AG04450 (cell line): ENCODE results near the gene PTPRT. TPM values are rescaled to one million over a fixed set of nuclear protein-coding genes. Genes with fewer than 3 reads are reported as not detected.

Experiments
- CTCF ChIA-PET: fragments of 300-600, 350-600 bp; formaldehyde crosslinking; extraction: SDS; loops from one replicate; lab custom pipeline; 2022; ENCODE audit warnings: antibody characterized with exemption, inconsistent platforms; lab: Charles Lee
- POLR2A ChIA-PET: fragments of 350-600 bp; formaldehyde crosslinking; extraction: SDS; loops from one replicate; lab custom pipeline; 2021; ENCODE audit warnings: antibody characterized with exemption, inconsistent platforms; lab: Yijun Ruan, JAX
- DNase-seq: peaks from one replicate; pipeline ENCODE4 v3.0.0-alpha.2; 2011; ENCODE audit warnings: low read depth, low spot score
- H3K27ac ChIP-seq: one replicate; pipeline ENCODE4 v1.5.1; 2012; ENCODE audit warnings: low read depth, low read length, control low read depth
- H3K27me3 ChIP-seq: one replicate; pipeline ENCODE4 v1.6.0; 2012; ENCODE audit warnings: low read length; ENCODE audit not compliant: control insufficient read depth, insufficient read depth
- H3K4me3 ChIP-seq: 2 replicates; pipeline ENCODE4 v1.5.1; 2011; ENCODE audit warnings: mild to moderate bottlenecking, low read depth, low read length, control low read depth
- H3K9me3 ChIP-seq: 2 replicates; pipeline ENCODE4 v1.5.1; 2012; ENCODE audit warnings: low read length; ENCODE audit not compliant: control insufficient read depth, insufficient read depth
- polyA plus RNA-seq: library from polyadenylated mRNA; depleted of rRNA; stranded (reverse); fragments of >200 nt; gene quantifications from 2 replicates; pipeline ENCODE4 v1.2.3, GENCODE V29; 2011
- TF ChIP-seq, protein P1 (sequence below): IDR thresholded peaks from 2 replicates; pipeline ENCODE4 v1.5.1; 2011; ENCODE audit warnings: low read depth, low read length, control low read depth, inconsistent platforms

Gene PTPRT
- polyA plus RNA-seq, 1 experiment: not detected

DNA sequence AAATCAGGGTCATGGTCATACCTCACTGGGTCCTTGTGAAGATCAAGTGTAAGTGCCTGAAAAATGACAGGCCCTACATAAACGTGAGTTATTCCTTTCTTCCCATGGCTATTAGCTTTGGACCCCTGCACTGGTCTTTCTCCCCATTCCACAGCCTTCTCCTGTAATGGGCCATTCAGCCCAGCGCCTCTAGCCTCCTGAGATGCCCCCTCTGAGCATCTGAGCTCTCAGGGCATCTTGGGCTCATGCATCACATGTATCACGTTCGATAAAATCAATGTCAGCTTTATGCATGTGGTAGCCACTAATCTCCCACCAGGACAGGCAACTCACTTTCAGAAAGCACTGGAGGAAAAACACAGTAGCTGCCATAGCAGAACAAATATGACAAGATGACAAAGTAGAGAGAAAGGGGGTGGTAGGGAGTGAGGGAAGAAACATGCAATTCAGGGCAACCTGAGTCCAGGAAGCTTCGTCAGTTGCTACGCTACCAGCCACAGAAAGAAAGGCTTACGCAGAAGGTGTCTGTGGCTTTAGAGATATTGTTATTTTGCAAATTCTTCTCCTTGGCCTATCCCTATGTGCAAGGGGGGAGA lies 498.8 kb downstream of the PTPRT start:
- POLR2A ChIA-PET: no interaction called here
- CTCF ChIA-PET: no interaction called here
- no peak for DNase-seq
- Histone ChIP-seq H3K9me3 (peaks cover 31% of the 10 kb centered on the region), H3K27me3 (no peaks in the 10 kb centered on the region), H3K27ac (no peak overlapping the region), H3K4me3 (no peak overlapping the region)
- TF ChIP-seq, protein P1, sequence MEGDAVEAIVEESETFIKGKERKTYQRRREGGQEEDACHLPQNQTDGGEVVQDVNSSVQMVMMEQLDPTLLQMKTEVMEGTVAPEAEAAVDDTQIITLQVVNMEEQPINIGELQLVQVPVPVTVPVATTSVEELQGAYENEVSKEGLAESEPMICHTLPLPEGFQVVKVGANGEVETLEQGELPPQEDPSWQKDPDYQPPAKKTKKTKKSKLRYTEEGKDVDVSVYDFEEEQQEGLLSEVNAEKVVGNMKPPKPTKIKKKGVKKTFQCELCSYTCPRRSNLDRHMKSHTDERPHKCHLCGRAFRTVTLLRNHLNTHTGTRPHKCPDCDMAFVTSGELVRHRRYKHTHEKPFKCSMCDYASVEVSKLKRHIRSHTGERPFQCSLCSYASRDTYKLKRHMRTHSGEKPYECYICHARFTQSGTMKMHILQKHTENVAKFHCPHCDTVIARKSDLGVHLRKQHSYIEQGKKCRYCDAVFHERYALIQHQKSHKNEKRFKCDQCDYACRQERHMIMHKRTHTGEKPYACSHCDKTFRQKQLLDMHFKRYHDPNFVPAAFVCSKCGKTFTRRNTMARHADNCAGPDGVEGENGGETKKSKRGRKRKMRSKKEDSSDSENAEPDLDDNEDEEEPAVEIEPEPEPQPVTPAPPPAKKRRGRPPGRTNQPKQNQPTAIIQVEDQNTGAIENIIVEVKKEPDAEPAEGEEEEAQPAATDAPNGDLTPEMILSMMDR: no peak

DNA sequence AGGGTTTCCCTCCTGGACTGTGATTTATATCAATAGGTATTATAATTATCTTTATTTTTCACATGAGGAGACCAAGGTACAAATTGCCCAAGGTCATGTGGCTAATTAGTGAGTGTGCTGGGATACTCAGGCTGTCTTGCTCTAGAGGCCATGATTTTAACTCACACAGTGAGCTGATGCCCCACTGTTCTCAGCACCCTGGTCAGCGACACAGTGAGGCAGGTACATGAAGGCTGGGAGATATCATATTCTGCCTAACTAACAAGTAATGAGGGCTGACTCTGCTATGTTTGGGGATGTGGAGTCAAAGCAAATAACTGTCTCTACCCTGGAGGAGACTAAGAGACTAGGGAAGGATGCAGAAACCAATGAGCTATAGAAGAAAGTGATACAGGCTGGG lies 501.1 kb downstream of the PTPRT start:
- Histone ChIP-seq H3K4me3 (no peak overlapping the region), H3K27me3 (no peaks in the 10 kb centered on the region), H3K9me3 (peaks cover 32% of the 10 kb centered on the region; the same call in 1 of the 2 replicates), H3K27ac (no peak overlapping the region)
- no peak for DNase-seq
- ChIA-PET POLR2A (no interaction called here), CTCF (no interaction called here)
- TF ChIP-seq, protein P1: no peak

DNA sequence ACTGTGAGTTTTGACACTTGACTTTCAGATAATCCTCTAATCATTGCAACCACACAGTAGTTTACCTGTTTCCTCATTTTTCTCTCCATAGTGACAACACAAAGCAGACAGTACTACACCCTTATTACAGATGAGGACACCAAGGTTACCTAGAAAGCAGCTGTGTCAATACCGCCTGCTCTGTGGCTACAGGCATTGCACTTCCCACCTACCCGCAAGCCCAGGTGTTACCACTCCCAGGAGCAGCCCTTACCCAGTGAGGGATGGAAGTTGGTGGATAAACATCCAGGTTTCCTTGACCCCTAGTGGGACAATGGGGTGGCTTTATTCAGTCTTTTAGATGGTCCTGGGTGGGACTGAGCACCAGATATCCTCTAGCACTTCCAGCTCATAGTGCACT lies 503.6 kb downstream of the PTPRT start:
- CTCF ChIA-PET: no interaction called here
- TF ChIP-seq, protein P1: no peak
- Histone ChIP-seq H3K4me3 (no peak overlapping the region), H3K27me3 (no peaks in the 10 kb centered on the region), H3K9me3 (peaks cover 49% of the 10 kb centered on the region; the same call in 1 of the 2 replicates), H3K27ac (no peak overlapping the region)
- DNase-seq: no peak
- POLR2A ChIA-PET: no interaction called here

DNA sequence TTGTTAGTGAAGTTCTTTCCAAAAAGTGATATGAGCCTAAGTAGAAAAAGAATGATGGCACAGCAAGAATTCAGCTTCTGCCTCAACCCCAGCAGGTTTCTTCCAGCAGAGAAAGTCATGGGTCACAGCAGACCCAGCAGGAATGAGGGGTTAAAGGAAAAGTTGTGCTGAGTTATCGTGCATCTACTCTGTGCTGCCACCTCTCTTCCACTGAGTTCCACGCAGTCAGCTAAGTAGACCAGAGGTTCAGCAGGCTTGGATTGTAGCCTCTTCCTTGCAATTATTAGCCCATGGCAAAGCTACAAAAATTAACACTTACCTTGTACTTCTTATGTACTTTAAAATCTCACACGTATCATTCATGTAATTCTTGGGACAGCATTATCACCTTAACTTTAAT lies 510.8 kb downstream of the PTPRT start:
- POLR2A ChIA-PET: no interaction called here
- H3K9me3 ChIP-seq: peaks cover 44% of the 10 kb centered on the region
- no peak overlapping the region for H3K27ac ChIP-seq
- CTCF ChIA-PET: no interaction called here
- H3K27me3 ChIP-seq: no peaks in the 10 kb centered on the region
- H3K4me3 ChIP-seq: no peak overlapping the region
- no peak for DNase-seq
- TF ChIP-seq, protein P1: no peak

DNA sequence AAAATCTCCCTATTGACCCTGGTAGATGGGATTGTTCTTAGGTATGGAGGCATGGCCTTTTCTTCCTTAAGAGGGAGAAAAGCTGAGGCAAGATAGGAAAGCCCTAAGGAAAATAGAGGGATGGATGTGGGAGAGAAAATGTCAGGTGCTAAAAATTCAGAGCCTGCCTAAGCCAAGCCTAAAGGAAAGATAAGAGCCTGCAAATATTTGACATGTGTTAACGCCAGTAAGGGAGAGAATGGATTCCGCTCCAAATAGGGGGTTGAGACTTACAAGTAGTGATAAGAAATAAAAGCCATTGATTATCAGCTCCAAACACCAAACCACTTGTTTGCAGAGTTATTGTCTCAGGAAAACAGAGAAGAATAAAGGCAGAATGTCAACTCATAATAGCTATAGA lies 533.6 kb downstream of the PTPRT start:
- Histone ChIP-seq H3K27ac (no peak overlapping the region), H3K27me3 (no peaks in the 10 kb centered on the region), H3K4me3 (no peak overlapping the region), H3K9me3 (peaks cover 15% of the 10 kb centered on the region; the same call in 1 of the 2 replicates)
- TF ChIP-seq, protein P1: no peak
- DNase-seq: no peak
- POLR2A ChIA-PET: no interaction called here
- CTCF ChIA-PET: no interaction called here
